LoVo (cell line): ENCODE measurements around the gene RAB15.
"Not testable (repeated sequence)": the region's sequence is repeated elsewhere in the genome, so short reads cannot be mapped to it uniquely, and the experiment has no call there.

ENCODE experiments used
- DNase-seq: peaks from one replicate; pipeline ENCODE4 v3.0.0-alpha.2; 2016; ENCODE audit warnings: low spot score

The RAB15 gene

GRCh38 chr14:64937171-64937820 lies 34.8 kb downstream of the RAB15 start:
- no peak for DNase-seq

- DNase-seq, result no peak
These were observed 36.6 kb downstream of the RAB15 start for GRCh38 chr14:64935508-64935907.

DNA sequence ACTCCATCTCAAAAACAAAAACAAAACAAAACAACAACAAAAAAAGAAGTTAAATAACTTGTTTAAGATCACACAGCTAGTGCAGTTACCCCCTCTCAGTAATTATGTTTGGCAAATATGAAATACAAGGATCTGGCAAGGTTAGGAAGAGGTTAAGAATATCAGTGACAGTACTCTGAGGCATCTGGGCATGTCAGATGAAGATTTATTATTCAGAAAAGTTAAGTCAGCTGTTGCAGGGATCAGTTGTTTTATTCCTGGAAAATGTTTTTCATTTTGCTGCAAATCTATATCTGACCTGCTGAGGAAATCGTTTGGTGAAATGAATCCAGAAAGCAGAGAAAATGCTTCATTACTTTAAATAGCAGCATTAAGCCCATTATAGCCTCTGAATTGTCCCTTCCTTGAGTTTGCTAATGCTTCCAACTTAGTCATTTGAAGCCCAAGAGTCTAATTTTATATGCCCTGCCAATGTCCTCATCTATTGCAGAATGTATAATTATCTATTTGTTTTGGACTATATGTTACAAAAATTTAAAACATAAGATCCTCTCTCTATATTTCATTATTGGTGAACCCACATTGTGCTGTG lies 37.7 kb downstream of the RAB15 start:
- no peak for DNase-seq

GRCh38 chr14:64932231-64932630 lies 39.9 kb downstream of the RAB15 start:
- DNase-seq, result no peak

- DNase-seq, result no peak
These were observed 41.0 kb downstream of the RAB15 start for GRCh38 chr14:64931123-64931522.

DNA sequence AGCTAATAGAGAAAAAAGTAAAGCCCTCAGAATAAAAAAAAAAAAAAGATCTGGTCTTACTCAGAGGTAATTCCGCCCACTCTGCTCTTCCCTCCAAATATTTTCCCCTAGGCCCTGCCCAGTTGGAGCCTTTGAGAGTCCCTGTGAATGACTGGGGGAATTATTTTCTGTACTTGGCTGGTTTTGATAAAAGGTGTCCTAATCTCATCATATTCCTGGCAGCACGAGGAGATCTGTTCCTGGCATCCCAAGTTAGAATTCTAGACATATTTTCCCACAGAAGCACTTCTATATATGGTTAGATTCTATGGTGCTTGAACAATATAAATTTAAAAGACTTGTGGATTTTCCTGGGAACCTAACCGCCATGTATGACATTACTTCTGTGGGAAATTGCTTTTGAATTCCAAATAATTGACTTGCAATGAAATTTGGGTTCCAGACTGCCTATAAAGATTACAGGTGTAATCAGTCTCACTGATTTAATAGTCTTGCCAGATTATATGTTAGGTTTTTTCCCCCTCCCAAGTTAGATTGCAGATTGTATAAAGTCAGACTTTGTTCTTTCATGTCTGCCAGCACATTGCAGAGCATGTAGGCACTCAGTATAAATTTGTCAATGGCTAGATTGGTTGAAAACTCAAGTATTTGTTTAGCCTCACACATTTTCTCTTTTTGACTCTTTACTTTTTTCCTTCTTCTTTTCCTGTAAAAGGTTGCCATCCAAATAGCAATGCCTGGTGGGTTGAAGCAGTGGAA lies 41.9 kb downstream of the RAB15 start:
- no peak for DNase-seq

DNA sequence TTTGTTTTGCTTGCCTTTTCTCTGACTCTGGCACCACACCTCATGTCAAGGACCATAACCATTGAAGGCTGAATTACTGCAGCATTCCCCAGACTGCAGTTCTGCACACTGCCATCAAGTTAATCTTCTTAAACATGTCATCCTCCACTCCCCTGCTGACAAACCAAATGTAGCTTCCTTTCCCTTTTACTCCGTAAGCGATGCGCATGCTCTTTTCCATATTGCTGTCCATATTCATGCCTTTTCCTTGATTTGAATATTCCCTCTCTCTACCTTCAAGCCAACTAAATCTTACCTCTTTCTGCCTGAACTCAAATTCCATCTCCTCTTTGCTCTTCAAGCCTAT lies 43.1 kb downstream of the RAB15 start:
- no peak for DNase-seq

- no peak for DNase-seq
These were observed 43.7 kb downstream of the RAB15 start for GRCh38 chr14:64928239-64929013.

DNA sequence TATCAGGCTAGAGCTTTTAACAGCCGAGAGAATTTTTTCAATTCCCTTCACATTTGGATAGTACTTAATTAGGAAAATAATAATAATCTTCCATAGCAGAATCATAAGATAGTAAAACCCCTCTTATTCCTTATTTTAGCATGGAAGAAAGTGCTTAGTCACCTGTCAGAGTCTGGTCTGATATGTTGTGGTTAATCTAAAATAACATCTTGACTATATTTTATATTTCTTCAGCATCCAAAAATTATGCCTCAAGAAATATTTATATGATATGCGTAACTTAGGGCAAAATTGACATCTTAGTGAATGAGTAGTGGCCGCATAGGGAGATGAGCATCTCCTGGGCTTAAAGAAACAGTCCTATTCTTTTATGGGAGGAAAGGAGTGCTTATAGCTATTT lies 45.1 kb downstream of the RAB15 start:
- DNase-seq, result no peak

DNA sequence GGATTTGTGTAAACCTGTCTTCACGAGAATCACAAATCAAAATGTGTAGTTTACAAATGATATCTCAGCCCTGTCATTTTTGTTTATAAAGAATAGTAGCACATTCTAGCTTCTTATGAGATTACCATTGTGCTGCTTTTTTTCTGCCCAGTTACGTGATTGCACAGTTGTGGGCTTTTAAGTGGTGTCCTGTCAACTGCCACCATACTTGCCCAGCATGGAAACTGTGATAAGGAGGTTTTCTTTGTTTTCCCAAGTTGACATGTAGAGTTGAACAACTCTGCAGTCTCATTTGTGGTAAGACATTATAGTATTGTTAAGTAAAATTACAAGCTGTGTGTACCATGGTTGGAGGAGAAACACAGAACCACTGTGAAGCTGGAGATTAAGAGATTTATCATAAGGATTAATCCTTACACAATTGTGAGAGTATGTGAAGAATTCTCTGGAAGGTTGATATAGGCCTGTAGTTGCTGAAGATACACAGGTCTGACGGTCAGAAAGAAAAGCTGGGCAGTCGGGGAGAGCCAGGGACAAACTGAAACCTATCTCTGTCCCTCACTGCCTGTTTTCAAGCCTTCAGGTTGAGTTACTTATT lies 45.6 kb downstream of the RAB15 start:
- DNase-seq, result no peak

GRCh38 chr14:64923015-64923414 lies 49.1 kb downstream of the RAB15 start:
- no peak for DNase-seq

DNA sequence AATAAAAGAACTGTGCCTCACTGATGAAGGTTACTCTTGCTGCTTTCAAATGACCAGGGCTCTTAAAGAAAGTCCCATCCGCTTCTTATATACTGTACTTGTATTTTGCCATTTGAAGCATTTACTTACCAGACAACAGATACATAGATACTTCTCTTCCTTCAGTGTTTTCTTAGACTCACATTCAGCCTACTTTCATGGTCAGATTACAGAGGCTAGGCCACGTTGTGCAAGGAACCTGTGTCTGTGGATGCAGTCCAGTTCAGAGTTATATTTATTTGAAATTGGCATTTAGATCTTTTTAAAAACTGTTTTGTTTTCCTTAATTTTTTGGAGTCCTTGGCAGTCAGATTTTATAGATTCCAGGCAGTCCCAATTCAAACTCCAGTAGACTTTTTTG lies 51.7 kb downstream of the RAB15 start:
- DNase-seq, result no peak

- no peak for DNase-seq
These were observed 52.5 kb downstream of the RAB15 start for GRCh38 chr14:64919618-64920017.

DNA sequence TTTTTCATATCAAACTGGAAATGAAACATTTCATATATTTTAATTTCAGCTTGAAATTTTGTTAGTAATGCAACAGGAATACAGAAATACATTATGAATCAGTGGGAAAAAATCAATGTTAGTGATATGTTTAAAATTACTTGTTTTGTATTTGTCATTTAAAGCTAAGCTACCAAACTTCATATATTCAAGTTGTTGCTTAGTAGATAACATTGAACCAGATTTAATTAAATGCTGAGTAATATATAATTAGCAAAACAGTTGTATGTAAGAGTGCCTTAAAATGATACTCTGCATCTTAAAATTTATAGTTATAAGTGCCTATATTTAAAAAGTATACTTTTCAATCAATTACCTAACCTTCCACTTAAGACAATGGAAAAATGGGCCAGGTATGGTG lies 52.9 kb downstream of the RAB15 start:
- no peak for DNase-seq

DNA sequence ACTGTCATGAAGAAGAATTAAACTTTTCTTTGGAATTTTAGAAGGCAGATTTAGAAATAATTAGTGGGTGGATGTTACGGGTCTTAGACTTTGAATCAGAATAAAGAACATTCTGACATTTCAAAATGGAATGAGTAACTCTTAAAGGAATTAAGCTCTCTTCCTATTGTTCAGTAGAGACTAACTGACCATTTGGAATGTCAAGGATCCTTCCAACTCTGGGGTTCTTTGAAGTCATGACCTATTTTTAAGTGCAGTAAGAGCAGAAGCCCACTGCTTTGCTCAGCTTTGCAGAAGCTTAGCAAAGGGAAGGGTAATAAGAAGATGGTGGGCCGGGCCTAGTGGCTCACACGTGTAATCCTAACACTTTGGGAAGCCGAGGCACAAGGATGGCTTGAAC lies 53.9 kb downstream of the RAB15 start:
- no peak for DNase-seq

GRCh38 chr14:64915797-64916196 lies 56.3 kb downstream of the RAB15 start:
- DNase-seq, result no peak

DNA sequence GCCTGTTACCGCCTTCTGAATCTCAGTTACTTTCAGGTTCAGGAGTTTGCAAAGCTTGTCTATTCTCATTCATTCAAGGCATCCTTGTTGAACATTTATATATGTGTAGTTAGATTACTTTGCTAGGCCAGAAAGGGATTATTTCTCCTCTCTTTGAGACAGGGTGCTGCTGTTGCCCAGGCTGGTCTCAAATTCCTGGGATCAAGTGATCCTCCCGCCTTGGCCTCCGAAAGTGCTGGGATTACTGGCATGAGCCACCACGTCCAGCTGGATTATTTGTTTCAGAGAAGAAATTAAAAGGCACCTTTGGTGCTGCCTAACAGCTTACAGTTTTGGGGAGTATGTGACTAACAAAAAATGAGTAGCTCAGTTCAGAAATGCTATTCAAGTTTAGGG lies 57.1 kb downstream of the RAB15 start:
- no peak for DNase-seq

DNA sequence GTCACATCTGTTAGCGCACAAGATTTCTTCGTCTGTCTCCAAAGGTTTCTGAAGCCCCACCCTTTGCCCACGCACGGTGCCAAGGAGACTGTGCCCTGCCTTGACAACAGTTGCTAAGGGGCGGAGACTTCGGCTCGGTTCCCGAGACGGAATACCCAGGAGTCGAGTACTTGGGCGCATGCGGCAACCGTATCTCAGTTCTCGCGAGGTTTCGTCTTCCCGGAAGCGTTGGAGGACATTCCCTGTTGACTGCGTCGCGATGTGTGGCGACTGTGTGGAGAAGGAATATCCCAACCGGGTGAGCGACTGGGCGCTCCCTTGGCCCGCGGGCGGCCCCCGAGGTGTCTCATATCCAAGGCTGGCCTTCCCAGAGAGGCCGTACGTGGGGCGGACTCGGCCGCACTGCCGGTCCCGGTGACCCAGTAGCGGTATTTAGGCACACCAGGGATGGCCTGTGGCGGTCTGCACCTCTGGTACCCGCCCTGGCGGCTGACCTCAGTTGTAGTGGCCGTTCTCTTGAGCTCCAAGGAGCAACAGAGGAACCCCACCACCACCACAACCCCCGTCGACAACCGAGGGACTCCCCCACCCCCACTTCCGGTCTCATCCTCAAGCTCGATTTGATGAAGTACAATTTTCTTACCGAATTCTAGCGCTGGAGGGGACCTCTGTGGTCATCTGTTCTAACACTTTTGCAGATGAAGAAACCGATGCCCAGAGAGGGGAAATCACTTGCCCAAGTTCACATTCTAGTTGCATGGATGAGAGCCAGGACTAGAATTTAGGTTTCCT lies 57.7 kb downstream of the RAB15 start, which contains the start of gene CHURC1:
CHURC1 (plus strand) TSS at position 219 of the 792 bp plus-strand sequence; CDS start at position 260, 41 bp downstream.
- peak; percentile 99 for DNase-seq

- not testable (repeated sequence) for DNase-seq
These were observed 58.7 kb downstream of the RAB15 start for GRCh38 chr14:64913477-64913876.

- DNase-seq, result no peak
These were observed 59.9 kb downstream of the RAB15 start for GRCh38 chr14:64912261-64912660.

DNA sequence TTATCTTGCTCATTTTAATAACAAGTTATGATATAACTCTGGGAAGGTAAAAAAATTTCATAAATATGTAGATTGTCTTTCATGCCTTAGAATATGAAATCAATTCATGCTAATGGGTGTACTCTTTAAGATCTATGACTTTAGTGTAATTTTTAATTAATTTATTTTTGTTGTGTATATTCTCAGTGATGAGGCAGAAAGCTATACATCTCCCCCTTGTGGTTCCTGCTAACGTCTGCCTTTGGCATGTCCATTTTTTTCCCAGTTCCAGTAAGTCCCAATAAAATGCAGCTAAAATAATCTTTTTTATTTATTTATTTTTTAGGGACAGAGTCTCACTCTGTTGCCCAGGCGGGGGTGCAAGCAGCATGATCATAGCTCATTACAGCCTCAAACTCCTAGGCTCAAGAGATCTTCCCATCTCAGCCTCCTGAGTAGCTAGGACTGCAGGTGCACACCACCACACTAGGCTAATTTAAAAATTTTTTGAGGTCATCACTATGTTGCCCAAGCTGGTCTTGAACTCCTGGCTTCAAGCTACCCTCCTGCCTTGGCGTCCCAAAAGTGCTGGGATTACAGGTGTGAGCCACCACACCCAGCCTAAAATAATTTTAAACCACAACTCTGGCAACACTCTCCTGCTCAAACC lies 61.2 kb downstream of the RAB15 start:
- DNase-seq, result peak; percentile 42
